ENCODE results near the gene HES3.
A peak's percentile ranks its signal among the peaks of the same experiment; 100 is the strongest.

HES3 gene

GRCh38 chr1:6243993-6244392, at the start of gene HES3:
TSS of gene HES3 (plus strand) at chr1:6244179. CDS start at chr1:6244366, 187 bp downstream.
- no peak for DNase-seq (ENCODE audit: low read depth in 2 of 2)

GRCh38 chr1:6197746-6198427, 46.1 kb upstream of the HES3 start:
- no peak for DNase-seq (ENCODE audit: low read depth in 2 of 2)

GRCh38 chr1:6198646-6199297, 45.2 kb upstream of the HES3 start:
- DNase-seq (ENCODE audit: low read depth in 2 of 2): no peak

GRCh38 chr1:6199298-6200187, 44.4 kb upstream of the HES3 start, which contains the start of gene RPL22:
TSS of gene RPL22 (minus strand) at chr1:6199595. CDS start at chr1:6199573, 22 bp downstream.
- peak; percentile 97 for DNase-seq (ENCODE audit: low read depth in 2 of 2)

GRCh38 chr1:6200188-6200809, 43.7 kb upstream of the HES3 start:
- no peak for DNase-seq (ENCODE audit: low read depth in 2 of 2)

GRCh38 chr1:6202256-6202655, 41.7 kb upstream of the HES3 start:
- DNase-seq (ENCODE audit: low read depth in 2 of 2): no peak

GRCh38 chr1:6205849-6206519, 38.0 kb upstream of the HES3 start, which contains the start of gene RNF207:
TSS of gene RNF207 (plus strand) at chr1:6206119. CDS start at chr1:6206536, 417 bp downstream.
- DNase-seq (ENCODE audit: low read depth in 2 of 2): peak; percentile 62 to 63

GRCh38 chr1:6206520-6206855, 37.5 kb upstream of the HES3 start:
- no peak for DNase-seq (ENCODE audit: low read depth in 2 of 2)

- DNase-seq (ENCODE audit: low read depth in 2 of 2): no peak
These were observed 36.7 kb upstream of the HES3 start for GRCh38 chr1:6207075-6207885.

GRCh38 chr1:6207921-6208320, 36.1 kb upstream of the HES3 start:
- DNase-seq (ENCODE audit: low read depth in 2 of 2): no peak

- no peak for DNase-seq (ENCODE audit: low read depth in 2 of 2)
These were observed 35.0 kb upstream of the HES3 start for GRCh38 chr1:6208723-6209660.

GRCh38 chr1:6209661-6210580, 34.1 kb upstream of the HES3 start:
- no peak for DNase-seq (ENCODE audit: low read depth in 2 of 2)

- no peak for DNase-seq (ENCODE audit: low read depth in 2 of 2)
These were observed 33.2 kb upstream of the HES3 start for GRCh38 chr1:6210591-6211355.

- DNase-seq (ENCODE audit: low read depth in 2 of 2): no peak
These were observed 32.2 kb upstream of the HES3 start for GRCh38 chr1:6211731-6212130.

GRCh38 chr1:6212193-6212959, 31.6 kb upstream of the HES3 start:
- DNase-seq (ENCODE audit: low read depth in 2 of 2): no peak

GRCh38 chr1:6218375-6219164, 25.4 kb upstream of the HES3 start:
- DNase-seq (ENCODE audit: low read depth in 2 of 2): no peak
